CD14-positive monocyte (primary cell): Measurements from ENCODE around the gene GAD1. TPM values are rescaled to one million over a fixed set of nuclear protein-coding genes. Genes with fewer than 3 reads are reported as not detected.

Experiments
- DNase-seq, 3 donors: peaks; one replicate each; pipeline ENCODE4 v3.0.0-alpha.2; 2011 to 2022
- H2AFZ ChIP-seq: 2 replicates; pipeline ENCODE4 v1.6.0; 2012; ENCODE audit warnings: mild to moderate bottlenecking, low read depth, low read length, inconsistent platforms; ENCODE audit not compliant: insufficient read depth, poor library complexity, severe bottlenecking
- H3K27ac ChIP-seq, 2 donors: 1 replicate in 1 of 2; 2 replicates in 1 of 2; pipeline ENCODE4 v1.5.1; 2012 to 2013; ENCODE audit warnings: low read length in 2 of 2, control low read depth in 1 of 2, inconsistent platforms in 1 of 2, low read depth in 1 of 2, mild to moderate bottlenecking in 1 of 2
- H3K27me3 ChIP-seq, 2 donors: one replicate each; pipeline versions ENCODE4 v1.6.0 to v1.6.1; 2011 to 2013; ENCODE audit warnings: low read length in 2 of 2; ENCODE audit not compliant: control insufficient read depth in 2 of 2, insufficient read depth in 2 of 2
- H3K36me3 ChIP-seq, 2 donors: replicated peaks in 1 of 2; 1 replicate in 1 of 2; 2 replicates in 1 of 2; pipeline versions ENCODE4 v1.5.1 to v1.6.1; 2012 to 2013; ENCODE audit warnings: low read length in 2 of 2, control low read depth in 1 of 2, inconsistent platforms in 1 of 2, mild to moderate bottlenecking in 1 of 2; ENCODE audit not compliant: insufficient read depth in 2 of 2, control insufficient read depth in 1 of 2
- H3K4me1 ChIP-seq, 2 donors: 1 replicate in 1 of 2; 2 replicates in 1 of 2; pipeline versions ENCODE4 v1.5.1 to v1.6.1; 2012 to 2013; ENCODE audit warnings: low read length in 2 of 2, control low read depth in 1 of 2, inconsistent platforms in 1 of 2, mild to moderate bottlenecking in 1 of 2, moderate library complexity in 1 of 2; ENCODE audit not compliant: insufficient read depth in 2 of 2, control insufficient read depth in 1 of 2
- H3K4me2 ChIP-seq: replicated peaks from 2 replicates; pipeline ENCODE3; 2012; ENCODE audit warnings: low read length, moderate library complexity, mild to moderate bottlenecking; ENCODE audit not compliant: poor library complexity, severe bottlenecking; ENCODE audit errors: extremely low read depth
- H3K4me3 ChIP-seq, 3 experiments: fragments of 200-600 bp in 1 of 3; sonication (generic) in 1 of 3; replicated peaks in 1 of 3; 1 replicate in 2 of 3; 2 replicates in 1 of 3; pipeline ENCODE4 v1.5.1; 2011 to 2013; ENCODE audit warnings: low read length in 3 of 3, mild to moderate bottlenecking in 3 of 3, control low read depth in 2 of 3, low read depth in 2 of 3, inconsistent platforms in 1 of 3, moderate library complexity in 1 of 3
- H3K79me2 ChIP-seq: 2 replicates; pipeline ENCODE4 v1.6.0; 2012; ENCODE audit warnings: mild to moderate bottlenecking, control low read depth, inconsistent platforms, low read length, moderate library complexity; ENCODE audit not compliant: insufficient read depth
- H3K9ac ChIP-seq: 2 replicates; pipeline ENCODE4 v1.6.0; 2017; ENCODE audit warnings: low read length, mild to moderate bottlenecking; ENCODE audit not compliant: insufficient read depth, poor library complexity, severe bottlenecking
- H3K9me3 ChIP-seq, 2 donors: replicated peaks in 1 of 2; 1 replicate in 1 of 2; 2 replicates in 1 of 2; pipeline versions ENCODE4 v1.5.1 to v1.6.1; 2012 to 2013; ENCODE audit warnings: low read length in 2 of 2, control low read depth in 1 of 2; ENCODE audit not compliant: control insufficient read depth in 1 of 2, insufficient read depth in 1 of 2
- H4K20me1 ChIP-seq: 2 replicates; pipeline ENCODE4 v1.6.0; 2012; ENCODE audit warnings: mild to moderate bottlenecking, low read length, control low read depth, moderate library complexity; ENCODE audit not compliant: insufficient read depth
- H3K27ac Mint-ChIP-seq, 7 donors: one replicate each; pipeline ENCODE4 v1.8.0; 2020; ENCODE audit warnings: mild to moderate bottlenecking in 7 of 7, mixed read lengths in 7 of 7, moderate library complexity in 6 of 7, inconsistent platforms in 2 of 7
- H3K27me3 Mint-ChIP-seq, 3 donors: one replicate each; pipeline ENCODE4 v1.8.0; 2021 to 2022; ENCODE audit warnings: low read depth in 3 of 3, mild to moderate bottlenecking in 3 of 3, mixed read lengths in 3 of 3, moderate library complexity in 3 of 3, inconsistent platforms in 1 of 3
- H3K36me3 Mint-ChIP-seq, 2 donors: one replicate each; pipeline ENCODE4 v1.8.0; 2020; ENCODE audit warnings: mixed read lengths in 2 of 2, inconsistent platforms in 1 of 2, mild to moderate bottlenecking in 1 of 2
- H3K4me1 Mint-ChIP-seq: one replicate; pipeline ENCODE4 v1.8.0; 2020; ENCODE audit warnings: mild to moderate bottlenecking, mixed read lengths
- H3K4me3 Mint-ChIP-seq, 2 donors: one replicate each; pipeline ENCODE4 v1.8.0; 2020; ENCODE audit warnings: mild to moderate bottlenecking in 2 of 2, mixed read lengths in 2 of 2, moderate library complexity in 1 of 2
- H3K9me3 Mint-ChIP-seq, 7 donors: one replicate each; pipeline ENCODE4 v1.8.0; 2020 to 2022; ENCODE audit warnings: mixed read lengths in 7 of 7, mild to moderate bottlenecking in 6 of 7, moderate library complexity in 6 of 7, inconsistent platforms in 2 of 7
- WGBS: methylation state at CpG from one replicate; pipeline ENCODE4 v1.1.5; 2013; ENCODE audit warnings: missing lambda C conversion rate; ENCODE audit not compliant: insufficient coverage; 5-methylcytosine and 5-hydroxymethylcytosine counted together
- intact Hi-C, 2 donors: fragments of 100-400 bp; cut with micrococcal nuclease; formaldehyde crosslinking; loops; one replicate each; pipeline versions ENCODE4 v1.15.0 to v1.15.1; 2023
- polyA plus RNA-seq, 3 donors: library from polyadenylated mRNA; depleted of rRNA in 1 of 3; unstranded in 2 of 3; stranded (reverse) in 1 of 3; fragments of 300-500 nt in 2 of 3; fragments of >200 nt in 1 of 3; fragmentation: Illumina TruSeq in 2 of 3; gene quantifications; 1 replicate in 2 of 3; 2 replicates in 1 of 3; pipeline ENCODE4 v1.2.3, GENCODE V29; 2012 to 2021
- small RNA-seq: library from RNA; depleted of rRNA; stranded (forward); fragments of <200 nt; gene quantifications from one replicate; pipeline ENCODE3, GENCODE V24; 2012; ENCODE audit warnings: low read depth; ENCODE audit not compliant: insufficient read length
- TF ChIP-seq, protein P1 (sequence below): fragments of 200-600 bp; IDR thresholded peaks from one replicate; pipeline ENCODE4 v1.8.0; 2022; ENCODE audit warnings: antibody characterized with exemption, mild to moderate bottlenecking

Gene GAD1
- polyA plus RNA-seq, 3 donors, result 0.08 TPM; not detected in 2

GRCh38 chr2:170897108-170897507, 80.4 kb downstream of the GAD1 start:
- Mint-ChIP-seq H3K9me3 (peaks cover 0 to 5% (median 0%) of the 10 kb centered on the region in 7 donors), H3K27me3 (peaks cover 2 to 5% (median 2%) of the 10 kb centered on the region in 3 donors), H3K4me1 (no peaks in the 10 kb centered on the region), H3K4me3 (no peak overlapping the region), H3K36me3 (no peaks in the 10 kb centered on the region), H3K27ac (no peak overlapping the region)
- no peaks in the 10 kb centered on the region for H3K4me1 ChIP-seq
- H3K27me3 ChIP-seq, result no peaks in the 10 kb centered on the region
- H3K79me2 ChIP-seq, result no peaks in the 10 kb centered on the region
- no peak overlapping the region for H3K9ac ChIP-seq
- DNase-seq, result no peak
- H4K20me1 ChIP-seq, result no peaks in the 10 kb centered on the region
- H3K27ac ChIP-seq, result no peak overlapping the region
- TF ChIP-seq, protein P1, sequence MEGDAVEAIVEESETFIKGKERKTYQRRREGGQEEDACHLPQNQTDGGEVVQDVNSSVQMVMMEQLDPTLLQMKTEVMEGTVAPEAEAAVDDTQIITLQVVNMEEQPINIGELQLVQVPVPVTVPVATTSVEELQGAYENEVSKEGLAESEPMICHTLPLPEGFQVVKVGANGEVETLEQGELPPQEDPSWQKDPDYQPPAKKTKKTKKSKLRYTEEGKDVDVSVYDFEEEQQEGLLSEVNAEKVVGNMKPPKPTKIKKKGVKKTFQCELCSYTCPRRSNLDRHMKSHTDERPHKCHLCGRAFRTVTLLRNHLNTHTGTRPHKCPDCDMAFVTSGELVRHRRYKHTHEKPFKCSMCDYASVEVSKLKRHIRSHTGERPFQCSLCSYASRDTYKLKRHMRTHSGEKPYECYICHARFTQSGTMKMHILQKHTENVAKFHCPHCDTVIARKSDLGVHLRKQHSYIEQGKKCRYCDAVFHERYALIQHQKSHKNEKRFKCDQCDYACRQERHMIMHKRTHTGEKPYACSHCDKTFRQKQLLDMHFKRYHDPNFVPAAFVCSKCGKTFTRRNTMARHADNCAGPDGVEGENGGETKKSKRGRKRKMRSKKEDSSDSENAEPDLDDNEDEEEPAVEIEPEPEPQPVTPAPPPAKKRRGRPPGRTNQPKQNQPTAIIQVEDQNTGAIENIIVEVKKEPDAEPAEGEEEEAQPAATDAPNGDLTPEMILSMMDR, result no peak
- H3K4me3 ChIP-seq, result no peak overlapping the region
- intact Hi-C loops, result no loop called here
- WGBS, result no CpG with 5 or more reads among the region's 6 CpGs
- H2AFZ ChIP-seq, result no peak overlapping the region
- no peaks in the 10 kb centered on the region for H3K9me3 ChIP-seq
- H3K4me2 ChIP-seq, result no peak overlapping the region
- no peaks in the 10 kb centered on the region for H3K36me3 ChIP-seq

GRCh38 chr2:170905864-170906263, 89.2 kb downstream of the GAD1 start:
- H3K4me3 Mint-ChIP-seq, result no peak overlapping the region
- intact Hi-C loops, result no loop called here
- Histone ChIP-seq H3K4me3 (no peak overlapping the region), H3K9me3 (peaks cover 12 to 20% of the 10 kb centered on the region in 2 donors), H3K27ac (no peak overlapping the region), H3K9ac (no peak overlapping the region), H3K27me3 (no peaks in the 10 kb centered on the region), H3K79me2 (no peaks in the 10 kb centered on the region), H3K36me3 (no peaks in the 10 kb centered on the region), H4K20me1 (no peaks in the 10 kb centered on the region), H3K4me2 (no peak overlapping the region), H2AFZ (no peak overlapping the region), H3K4me1 (no peaks in the 10 kb centered on the region)
- H3K36me3 Mint-ChIP-seq, result no peaks in the 10 kb centered on the region
- 67% methylated on average over 1 of the region's 5 CpGs for WGBS
- TF ChIP-seq, protein P1, result no peak
- peaks cover 2 to 4% (median 2%) of the 10 kb centered on the region in 3 donors for H3K27me3 Mint-ChIP-seq
- H3K4me1 Mint-ChIP-seq, result no peaks in the 10 kb centered on the region
- no peak overlapping the region for H3K27ac Mint-ChIP-seq
- DNase-seq, result no peak
- H3K9me3 Mint-ChIP-seq, result peaks cover 9 to 36% (median 27%) of the 10 kb centered on the region in 7 donors

Small RNAs within 50 kb of the gene (small RNA-seq; reads per million reads assigned to genes)
- gene RF00019, result not detected

Other genes with a start within 250 kb of the GAD1 start
- not detected for gene SP5, start 101.5 kb upstream of the GAD1 start, polyA plus RNA-seq
- not detected for gene ERICH2, start 46.5 kb upstream of the GAD1 start, polyA plus RNA-seq
- gene GORASP2, start 112.4 kb downstream of the GAD1 start, polyA plus RNA-seq, result 10 to 100 TPM; 34.5 to 51.2 (median 46.5) TPM